Measurements from ENCODE around the gene ITGB2. TPM values are rescaled to one million over a fixed set of nuclear protein-coding genes. Genes with fewer than 3 reads are reported as not detected.

ITGB2 gene
- total and polyA plus RNA-seq, 2 donors (not counting 1 experiment from before 2014, with no cell fraction given): 0.05 TPM; not detected in 1

GRCh38 chr21:44949779-44950198 is 29.1 kb upstream of the ITGB2 start:
- Histone ChIP-seq H3K9ac (ENCODE audit: insufficient read depth, low read length) (no peak overlapping the region), H3K27me3 (ENCODE audit: control insufficient read depth, insufficient read depth, low read length) (no peaks in the 10 kb centered on the region), H3K4me1 (ENCODE audit: control insufficient read depth, extremely low read depth, insufficient read depth, low read length) (no peaks in the 10 kb centered on the region), H3K4me3 (replicated peaks in 1 of 4; ENCODE audit: control extremely low read depth in 1 of 4, insufficient read depth in 1 of 4, low read depth in 3 of 4, low read length in 4 of 4) (no peak overlapping the region), H3K36me3 (ENCODE audit: control insufficient read depth, insufficient read depth, low read length) (peaks cover 10% of the 10 kb centered on the region), H3K27ac (ENCODE audit: insufficient read depth, low read length) (no peak overlapping the region), H3K4me2 (ENCODE audit: extremely low read depth, insufficient read depth, low read length) (no peak overlapping the region), H3K9me3 (ENCODE audit: control insufficient read depth, insufficient read depth, low read depth, low read length) (no peaks in the 10 kb centered on the region), H3K79me2 (ENCODE audit: control insufficient read depth, insufficient read depth, low read length) (peaks cover 4% of the 10 kb centered on the region), H4K20me1 (ENCODE audit: control insufficient read depth, extremely low read depth, insufficient read depth, low read length) (no peaks in the 10 kb centered on the region), H2AFZ (ENCODE audit: low read length) (no peak overlapping the region)
- TF ChIP-seq, protein P1, sequence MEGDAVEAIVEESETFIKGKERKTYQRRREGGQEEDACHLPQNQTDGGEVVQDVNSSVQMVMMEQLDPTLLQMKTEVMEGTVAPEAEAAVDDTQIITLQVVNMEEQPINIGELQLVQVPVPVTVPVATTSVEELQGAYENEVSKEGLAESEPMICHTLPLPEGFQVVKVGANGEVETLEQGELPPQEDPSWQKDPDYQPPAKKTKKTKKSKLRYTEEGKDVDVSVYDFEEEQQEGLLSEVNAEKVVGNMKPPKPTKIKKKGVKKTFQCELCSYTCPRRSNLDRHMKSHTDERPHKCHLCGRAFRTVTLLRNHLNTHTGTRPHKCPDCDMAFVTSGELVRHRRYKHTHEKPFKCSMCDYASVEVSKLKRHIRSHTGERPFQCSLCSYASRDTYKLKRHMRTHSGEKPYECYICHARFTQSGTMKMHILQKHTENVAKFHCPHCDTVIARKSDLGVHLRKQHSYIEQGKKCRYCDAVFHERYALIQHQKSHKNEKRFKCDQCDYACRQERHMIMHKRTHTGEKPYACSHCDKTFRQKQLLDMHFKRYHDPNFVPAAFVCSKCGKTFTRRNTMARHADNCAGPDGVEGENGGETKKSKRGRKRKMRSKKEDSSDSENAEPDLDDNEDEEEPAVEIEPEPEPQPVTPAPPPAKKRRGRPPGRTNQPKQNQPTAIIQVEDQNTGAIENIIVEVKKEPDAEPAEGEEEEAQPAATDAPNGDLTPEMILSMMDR (conservative IDR thresholded peaks at IDR 0.05 in 1 of 2, IDR thresholded peaks at IDR 0.05 in 1 of 2; ENCODE audit: low read depth in 1 of 2, low read length in 2 of 2): peak; percentile 77 to 85
- no peak for TF ChIP-seq EZH2 (IDR thresholded peaks at IDR 0.05; ENCODE audit: low read length, missing control alignments)
- DNase-seq (ENCODE audit: low read depth in 2 of 2): peak; percentile 46 to 67

DNA sequence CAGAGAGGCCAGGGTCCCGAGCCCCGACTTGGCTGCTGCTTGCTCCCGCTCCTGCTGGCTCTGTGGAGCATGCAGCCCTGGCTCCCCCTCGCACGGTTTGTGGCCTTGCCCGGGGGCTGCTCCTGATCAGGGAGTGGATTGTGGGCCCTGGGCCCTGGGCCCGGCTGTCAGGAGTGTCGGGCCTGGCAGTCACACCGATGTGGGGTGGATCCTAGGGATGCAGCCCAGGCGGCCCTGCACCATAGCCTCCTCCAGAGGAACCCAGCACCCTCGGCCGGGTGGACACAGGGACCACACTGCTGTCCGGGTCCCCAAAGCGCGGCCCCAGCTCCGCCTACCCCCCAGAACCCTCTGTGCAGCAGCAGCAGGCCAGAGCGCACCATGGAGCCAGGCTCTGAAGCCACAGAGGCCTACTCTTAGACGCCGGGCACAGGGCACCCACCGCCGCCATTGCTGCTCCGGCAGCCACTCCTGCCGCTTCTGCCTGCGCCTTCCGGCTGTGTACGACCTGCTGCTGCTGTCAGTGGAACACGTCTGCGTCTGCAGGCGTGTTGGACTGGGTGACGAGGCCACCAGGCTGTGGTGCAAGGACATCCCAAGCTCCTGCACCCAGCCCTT is 28.6 kb upstream of the ITGB2 start:
- Histone ChIP-seq H3K27me3 (ENCODE audit: control insufficient read depth, insufficient read depth, low read length) (no peaks in the 10 kb centered on the region), H3K4me2 (ENCODE audit: extremely low read depth, insufficient read depth, low read length) (no peak overlapping the region), H3K9ac (ENCODE audit: insufficient read depth, low read length) (no peak overlapping the region), H3K36me3 (ENCODE audit: control insufficient read depth, insufficient read depth, low read length) (peaks cover 12% of the 10 kb centered on the region), H4K20me1 (ENCODE audit: control insufficient read depth, extremely low read depth, insufficient read depth, low read length) (no peaks in the 10 kb centered on the region), H3K9me3 (ENCODE audit: control insufficient read depth, insufficient read depth, low read depth, low read length) (no peaks in the 10 kb centered on the region), H3K4me3 (replicated peaks in 1 of 4; ENCODE audit: control extremely low read depth in 1 of 4, insufficient read depth in 1 of 4, low read depth in 3 of 4, low read length in 4 of 4) (no peak overlapping the region), H3K79me2 (ENCODE audit: control insufficient read depth, insufficient read depth, low read length) (peaks cover 4% of the 10 kb centered on the region), H3K4me1 (ENCODE audit: control insufficient read depth, extremely low read depth, insufficient read depth, low read length) (no peaks in the 10 kb centered on the region), H3K27ac (ENCODE audit: insufficient read depth, low read length) (no peak overlapping the region), H2AFZ (ENCODE audit: low read length) (no peak overlapping the region)
- no peak for TF ChIP-seq EZH2 (IDR thresholded peaks at IDR 0.05; ENCODE audit: low read length, missing control alignments)
- TF ChIP-seq, protein P1 (conservative IDR thresholded peaks at IDR 0.05 in 1 of 2, IDR thresholded peaks at IDR 0.05 in 1 of 2; ENCODE audit: low read depth in 1 of 2, low read length in 2 of 2): no peak
- DNase-seq (ENCODE audit: low read depth in 2 of 2): no peak

DNA sequence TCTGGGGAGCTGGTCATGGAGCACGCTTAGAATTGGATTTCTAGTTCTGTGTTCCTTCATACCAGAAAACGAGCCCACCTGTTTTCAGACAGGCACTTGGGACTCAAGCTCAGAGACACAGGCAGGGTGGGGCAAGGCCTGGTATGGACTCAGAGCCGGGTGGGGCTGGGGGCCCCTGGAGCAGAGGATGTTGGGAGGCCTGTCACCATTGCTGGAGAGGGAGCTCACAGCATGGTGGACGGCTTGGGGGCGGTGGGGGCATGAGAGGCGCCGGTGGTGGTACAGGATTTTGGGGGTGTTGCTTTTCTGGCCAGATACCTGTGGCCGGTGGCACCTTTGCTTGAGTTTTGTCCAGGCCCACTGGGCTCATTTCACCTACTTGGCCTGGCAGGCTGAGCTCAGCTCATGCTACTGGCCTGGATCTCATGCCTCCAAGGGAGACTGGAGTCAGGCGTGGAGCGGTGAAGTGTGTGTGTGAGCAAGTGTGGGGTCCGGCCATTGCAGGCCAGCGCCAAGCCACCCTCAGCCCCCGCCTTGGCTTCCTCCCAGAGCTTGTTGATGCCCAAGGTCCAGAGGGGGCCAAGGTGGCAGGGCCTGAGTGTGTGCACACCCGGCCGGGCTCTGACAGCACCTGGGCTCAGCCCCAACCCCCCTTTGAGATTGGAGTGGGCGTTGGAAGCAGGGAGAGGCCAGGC is 27.9 kb upstream of the ITGB2 start:
- H3K27ac ChIP-seq (ENCODE audit: insufficient read depth, low read length): no peak overlapping the region
- H3K9me3 ChIP-seq (ENCODE audit: control insufficient read depth, insufficient read depth, low read depth, low read length): no peaks in the 10 kb centered on the region
- TF ChIP-seq, protein P1 (conservative IDR thresholded peaks at IDR 0.05 in 1 of 2, IDR thresholded peaks at IDR 0.05 in 1 of 2; ENCODE audit: low read depth in 1 of 2, low read length in 2 of 2): no peak
- TF ChIP-seq EZH2 (IDR thresholded peaks at IDR 0.05; ENCODE audit: low read length, missing control alignments): no peak
- H4K20me1 ChIP-seq (ENCODE audit: control insufficient read depth, extremely low read depth, insufficient read depth, low read length): no peaks in the 10 kb centered on the region
- no peaks in the 10 kb centered on the region for H3K4me1 ChIP-seq (ENCODE audit: control insufficient read depth, extremely low read depth, insufficient read depth, low read length)
- H3K4me2 ChIP-seq (ENCODE audit: extremely low read depth, insufficient read depth, low read length): no peak overlapping the region
- H3K4me3 ChIP-seq (replicated peaks in 1 of 4; ENCODE audit: control extremely low read depth in 1 of 4, insufficient read depth in 1 of 4, low read depth in 3 of 4, low read length in 4 of 4): no peak overlapping the region
- no peak overlapping the region for H3K9ac ChIP-seq (ENCODE audit: insufficient read depth, low read length)
- no peaks in the 10 kb centered on the region for H3K27me3 ChIP-seq (ENCODE audit: control insufficient read depth, insufficient read depth, low read length)
- no peak for DNase-seq (ENCODE audit: low read depth in 2 of 2)
- peaks cover 5% of the 10 kb centered on the region for H3K79me2 ChIP-seq (ENCODE audit: control insufficient read depth, insufficient read depth, low read length)
- no peak overlapping the region for H2AFZ ChIP-seq (ENCODE audit: low read length)
- peaks cover 12% of the 10 kb centered on the region for H3K36me3 ChIP-seq (ENCODE audit: control insufficient read depth, insufficient read depth, low read length)

Measured in fibroblast of lung (primary cell).